GM19468 (cell line): ENCODE measurements around the gene CATSPER4.
"Not testable (repeated sequence)": the region's sequence is repeated elsewhere in the genome, so short reads cannot be mapped to it uniquely, and the experiment has no call there.

Experiments used
- ATAC-seq: cut with Tn5 transposase; IDR thresholded peaks from one replicate; pipeline ENCODE4 v1.9.1; 2021; ENCODE audit warnings: mild to moderate bottlenecking, moderate library complexity, moderate number of reproducible peaks; ENCODE audit not compliant: unreplicated experiment; ENCODE audit errors: extremely low read depth

CATSPER4 gene

GRCh38 chr1:26189331-26189730, 1.1 kb upstream of the CATSPER4 start:
- no peak for ATAC-seq

- ATAC-seq = no peak
Observed at GRCh38 chr1:26189751-26190275, 589 bp upstream of the CATSPER4 start.

- no peak for ATAC-seq
Observed at GRCh38 chr1:26191739-26192138, 1.3 kb downstream of the CATSPER4 start.

- no peak for ATAC-seq
Observed at GRCh38 chr1:26195805-26196204, 5.4 kb downstream of the CATSPER4 start.

GRCh38 chr1:26197301-26197700, 6.9 kb downstream of the CATSPER4 start:
- ATAC-seq = no peak

GRCh38 chr1:26197813-26198212, 7.4 kb downstream of the CATSPER4 start:
- ATAC-seq = no peak

GRCh38 chr1:26200413-26200812, 10.0 kb downstream of the CATSPER4 start:
- ATAC-seq = no peak

- no peak for ATAC-seq
Observed at GRCh38 chr1:26203642-26204318, 13.4 kb downstream of the CATSPER4 start.

- no peak for ATAC-seq
Observed at GRCh38 chr1:26210147-26210870, 19.9 kb downstream of the CATSPER4 start.

- ATAC-seq = no peak
Observed at GRCh38 chr1:26212726-26213125, 22.3 kb downstream of the CATSPER4 start.

- ATAC-seq = no peak
Observed at GRCh38 chr1:26213335-26213905, 23.0 kb downstream of the CATSPER4 start.

GRCh38 chr1:26215246-26215645, 24.8 kb downstream of the CATSPER4 start:
- no peak for ATAC-seq

GRCh38 chr1:26218906-26219494, 28.6 kb downstream of the CATSPER4 start:
- ATAC-seq = no peak

GRCh38 chr1:26220199-26220912, 30.0 kb downstream of the CATSPER4 start:
- no peak for ATAC-seq

GRCh38 chr1:26221094-26221493, 30.7 kb downstream of the CATSPER4 start:
- ATAC-seq = no peak

GRCh38 chr1:26224606-26225005, 34.2 kb downstream of the CATSPER4 start:
- ATAC-seq = no peak

GRCh38 chr1:26225033-26225831, 34.8 kb downstream of the CATSPER4 start:
- no peak for ATAC-seq

GRCh38 chr1:26230682-26231081, 40.3 kb downstream of the CATSPER4 start:
- not testable (repeated sequence) for ATAC-seq

- ATAC-seq = peak; percentile 78
Observed at GRCh38 chr1:26233903-26234643, 43.7 kb downstream of the CATSPER4 start, which contains the start of gene CEP85. CEP85 (plus strand) TSS chr1:26234200; CDS start chr1:26239784, 5,584 bp downstream.
